WTC11 (cell line): ENCODE results near the gene ZCCHC13.

Experiments
- ATF3 ChIP-seq: sonication (generic); formaldehyde crosslinking; conservative IDR thresholded peaks from 2 replicates; pipeline ENCODE4 v1.8.1; 2022; ENCODE audit warnings: mild to moderate bottlenecking, missing genetic modification reagents
- ERG ChIP-seq: fragments of 250-450 bp; sonication (Bioruptor Pico); IDR thresholded peaks from 2 replicates; pipeline ENCODE4 v1.8.0; 2021; ENCODE audit warnings: mild to moderate bottlenecking
- NFYB ChIP-seq: sonication (generic); formaldehyde crosslinking; conservative IDR thresholded peaks from 2 replicates; pipeline ENCODE4 v1.8.0; 2022; ENCODE audit warnings: low read depth, missing genetic modification reagents
- NR3C1 ChIP-seq: sonication (generic); formaldehyde crosslinking; conservative IDR thresholded peaks from 2 replicates; pipeline ENCODE4 v1.8.1; 2023; ENCODE audit warnings: low read depth, mild to moderate bottlenecking, missing genetic modification reagents
- OVOL2 ChIP-seq: fragments of 250-450 bp; sonication (Bioruptor Pico); IDR thresholded peaks from 2 replicates; pipeline ENCODE4 v1.9.0; 2021; ENCODE audit warnings: mild to moderate bottlenecking, borderline replicate concordance
- PRRX2 ChIP-seq: fragments of 250-450 bp; sonication (Bioruptor Pico); IDR thresholded peaks from 2 replicates; pipeline ENCODE4 v1.8.0; 2021; ENCODE audit warnings: mild to moderate bottlenecking
- RELA ChIP-seq: sonication (generic); formaldehyde crosslinking; IDR thresholded peaks from 2 replicates; pipeline ENCODE4 v1.8.1; 2022; ENCODE audit warnings: missing genetic modification reagents, mild to moderate bottlenecking, borderline replicate concordance
- TCF7 ChIP-seq: sonication (generic); formaldehyde crosslinking; IDR thresholded peaks from 2 replicates; pipeline ENCODE4 v1.8.0; 2022; ENCODE audit warnings: mild to moderate bottlenecking, low read depth, missing genetic modification reagents, moderate library complexity
- TEAD1 ChIP-seq: sonication (generic); formaldehyde crosslinking; IDR thresholded peaks from 2 replicates; pipeline ENCODE4 v1.8.0; 2022; ENCODE audit warnings: mild to moderate bottlenecking, missing genetic modification reagents
- USF1 ChIP-seq: sonication (generic); formaldehyde crosslinking; IDR thresholded peaks from 2 replicates; pipeline ENCODE4 v1.8.0; 2022; ENCODE audit warnings: mild to moderate bottlenecking, missing genetic modification reagents
- ZBTB21 ChIP-seq: sonication (generic); formaldehyde crosslinking; IDR thresholded peaks from 2 replicates; pipeline ENCODE4 v1.8.1; 2023; ENCODE audit warnings: mild to moderate bottlenecking, missing genetic modification reagents, borderline replicate concordance
- TF ChIP-seq, protein P1 (sequence below): fragments of 200-600 bp; IDR thresholded peaks from 2 replicates; pipeline ENCODE4 v1.8.0; 2022; ENCODE audit warnings: antibody characterized with exemption
- TF ChIP-seq, protein P2 (sequence below): sonication (generic); formaldehyde crosslinking; IDR thresholded peaks from 2 replicates; pipeline ENCODE4 v1.8.0; 2023; ENCODE audit warnings: missing genetic modification reagents, mild to moderate bottlenecking, borderline replicate concordance
- TF ChIP-seq, protein P3 (sequence below): sonication (generic); formaldehyde crosslinking; IDR thresholded peaks from 2 replicates; pipeline ENCODE4 v1.8.0; 2022; ENCODE audit warnings: mild to moderate bottlenecking, missing genetic modification reagents

DNA sequence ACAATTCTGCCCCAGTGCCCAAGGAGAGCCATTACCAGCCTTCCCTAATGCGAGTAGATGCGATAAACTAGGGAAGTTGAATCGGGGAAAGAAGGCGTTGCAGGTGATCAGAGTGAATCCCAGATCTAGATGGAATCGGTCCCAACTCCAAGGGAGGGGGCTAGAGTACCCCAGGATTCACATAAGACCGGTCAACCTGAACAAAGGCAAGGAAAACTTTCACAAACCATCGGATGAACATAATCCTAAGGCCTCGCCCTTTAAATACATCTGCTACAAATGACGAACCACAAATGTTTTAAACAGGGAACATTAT is 11.2 kb upstream of the ZCCHC13 start:
- no peak for TF ChIP-seq ERG (CRISPR knock-in tag)
- TF ChIP-seq USF1 = no peak
- no peak for TF ChIP-seq NR3C1 (CRISPR knock-in tag)
- TF ChIP-seq ZBTB21 (CRISPR knock-in tag) = no peak
- no peak for TF ChIP-seq RELA (CRISPR knock-in tag)
- TF ChIP-seq, protein P1, sequence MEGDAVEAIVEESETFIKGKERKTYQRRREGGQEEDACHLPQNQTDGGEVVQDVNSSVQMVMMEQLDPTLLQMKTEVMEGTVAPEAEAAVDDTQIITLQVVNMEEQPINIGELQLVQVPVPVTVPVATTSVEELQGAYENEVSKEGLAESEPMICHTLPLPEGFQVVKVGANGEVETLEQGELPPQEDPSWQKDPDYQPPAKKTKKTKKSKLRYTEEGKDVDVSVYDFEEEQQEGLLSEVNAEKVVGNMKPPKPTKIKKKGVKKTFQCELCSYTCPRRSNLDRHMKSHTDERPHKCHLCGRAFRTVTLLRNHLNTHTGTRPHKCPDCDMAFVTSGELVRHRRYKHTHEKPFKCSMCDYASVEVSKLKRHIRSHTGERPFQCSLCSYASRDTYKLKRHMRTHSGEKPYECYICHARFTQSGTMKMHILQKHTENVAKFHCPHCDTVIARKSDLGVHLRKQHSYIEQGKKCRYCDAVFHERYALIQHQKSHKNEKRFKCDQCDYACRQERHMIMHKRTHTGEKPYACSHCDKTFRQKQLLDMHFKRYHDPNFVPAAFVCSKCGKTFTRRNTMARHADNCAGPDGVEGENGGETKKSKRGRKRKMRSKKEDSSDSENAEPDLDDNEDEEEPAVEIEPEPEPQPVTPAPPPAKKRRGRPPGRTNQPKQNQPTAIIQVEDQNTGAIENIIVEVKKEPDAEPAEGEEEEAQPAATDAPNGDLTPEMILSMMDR = no peak
- no peak for TF ChIP-seq TCF7 (CRISPR knock-in tag)
- TF ChIP-seq, protein P2, sequence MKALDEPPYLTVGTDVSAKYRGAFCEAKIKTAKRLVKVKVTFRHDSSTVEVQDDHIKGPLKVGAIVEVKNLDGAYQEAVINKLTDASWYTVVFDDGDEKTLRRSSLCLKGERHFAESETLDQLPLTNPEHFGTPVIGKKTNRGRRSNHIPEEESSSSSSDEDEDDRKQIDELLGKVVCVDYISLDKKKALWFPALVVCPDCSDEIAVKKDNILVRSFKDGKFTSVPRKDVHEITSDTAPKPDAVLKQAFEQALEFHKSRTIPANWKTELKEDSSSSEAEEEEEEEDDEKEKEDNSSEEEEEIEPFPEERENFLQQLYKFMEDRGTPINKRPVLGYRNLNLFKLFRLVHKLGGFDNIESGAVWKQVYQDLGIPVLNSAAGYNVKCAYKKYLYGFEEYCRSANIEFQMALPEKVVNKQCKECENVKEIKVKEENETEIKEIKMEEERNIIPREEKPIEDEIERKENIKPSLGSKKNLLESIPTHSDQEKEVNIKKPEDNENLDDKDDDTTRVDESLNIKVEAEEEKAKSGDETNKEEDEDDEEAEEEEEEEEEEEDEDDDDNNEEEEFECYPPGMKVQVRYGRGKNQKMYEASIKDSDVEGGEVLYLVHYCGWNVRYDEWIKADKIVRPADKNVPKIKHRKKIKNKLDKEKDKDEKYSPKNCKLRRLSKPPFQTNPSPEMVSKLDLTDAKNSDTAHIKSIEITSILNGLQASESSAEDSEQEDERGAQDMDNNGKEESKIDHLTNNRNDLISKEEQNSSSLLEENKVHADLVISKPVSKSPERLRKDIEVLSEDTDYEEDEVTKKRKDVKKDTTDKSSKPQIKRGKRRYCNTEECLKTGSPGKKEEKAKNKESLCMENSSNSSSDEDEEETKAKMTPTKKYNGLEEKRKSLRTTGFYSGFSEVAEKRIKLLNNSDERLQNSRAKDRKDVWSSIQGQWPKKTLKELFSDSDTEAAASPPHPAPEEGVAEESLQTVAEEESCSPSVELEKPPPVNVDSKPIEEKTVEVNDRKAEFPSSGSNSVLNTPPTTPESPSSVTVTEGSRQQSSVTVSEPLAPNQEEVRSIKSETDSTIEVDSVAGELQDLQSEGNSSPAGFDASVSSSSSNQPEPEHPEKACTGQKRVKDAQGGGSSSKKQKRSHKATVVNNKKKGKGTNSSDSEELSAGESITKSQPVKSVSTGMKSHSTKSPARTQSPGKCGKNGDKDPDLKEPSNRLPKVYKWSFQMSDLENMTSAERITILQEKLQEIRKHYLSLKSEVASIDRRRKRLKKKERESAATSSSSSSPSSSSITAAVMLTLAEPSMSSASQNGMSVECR (CRISPR knock-in tag) = no peak
- TF ChIP-seq PRRX2 (CRISPR knock-in tag) = no peak
- TF ChIP-seq ATF3 (CRISPR knock-in tag) = no peak
- TF ChIP-seq, protein P3, sequence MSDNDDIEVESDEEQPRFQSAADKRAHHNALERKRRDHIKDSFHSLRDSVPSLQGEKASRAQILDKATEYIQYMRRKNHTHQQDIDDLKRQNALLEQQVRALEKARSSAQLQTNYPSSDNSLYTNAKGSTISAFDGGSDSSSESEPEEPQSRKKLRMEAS (CRISPR knock-in tag) = no peak
- no peak for TF ChIP-seq NFYB (CRISPR knock-in tag)
- TF ChIP-seq OVOL2 (CRISPR knock-in tag) = no peak
- TF ChIP-seq TEAD1 (CRISPR knock-in tag) = no peak
